Measurements from ENCODE around the gene ATP10D.
A peak's percentile ranks its signal among the peaks of the same experiment; 100 is the strongest.

GRCh38 chr4:47486231-47486673, 1.2 kb downstream of the ATP10D start:
- no peak for TF ChIP-seq CTCF (IDR thresholded peaks at IDR 0.05)
- peak in 1 of 2 donors; percentile 14 for TF ChIP-seq POLR2A (IDR thresholded peaks at IDR 0.05)
